Liver (tissue), 9 donors: ENCODE measurements around the gene GMPR2. TPM values are rescaled to one million over a fixed set of nuclear protein-coding genes. Genes with fewer than 3 reads are reported as not detected.
A peak's percentile ranks its signal among the peaks of the same experiment; 100 is the strongest.

Experiments used
- DNase-seq: peaks from one replicate; pipeline ENCODE4 v3.0.0-alpha.2; 2017; ENCODE audit warnings: low spot score
- H3K27ac ChIP-seq, 2 donors: one replicate each; pipeline ENCODE4 v1.7.0; 2013; ENCODE audit warnings: inconsistent platforms in 2 of 2, low read length in 2 of 2, control low read depth in 1 of 2, low read depth in 1 of 2, mild to moderate bottlenecking in 1 of 2
- H3K27me3 ChIP-seq, 4 donors: one replicate each; pipeline versions ENCODE4 v1.6.1 to v1.7.0; 2013; ENCODE audit warnings: low read length in 3 of 4, inconsistent platforms in 1 of 4, mild to moderate bottlenecking in 1 of 4, moderate library complexity in 1 of 4; ENCODE audit not compliant: control insufficient read depth in 4 of 4, insufficient read depth in 4 of 4
- H3K36me3 ChIP-seq, 4 donors: one replicate each; pipeline versions ENCODE4 v1.6.1 to v1.7.0; 2013; ENCODE audit warnings: low read length in 3 of 4, mild to moderate bottlenecking in 3 of 4, low read depth in 1 of 4, moderate library complexity in 1 of 4; ENCODE audit not compliant: control insufficient read depth in 4 of 4, insufficient read depth in 3 of 4
- H3K4me1 ChIP-seq, 4 donors: one replicate each; pipeline versions ENCODE4 v1.6.1 to v1.7.0; 2013; ENCODE audit warnings: low read length in 3 of 4, mild to moderate bottlenecking in 3 of 4, moderate library complexity in 1 of 4; ENCODE audit not compliant: control insufficient read depth in 4 of 4, insufficient read depth in 4 of 4
- H3K4me3 ChIP-seq, 3 donors: one replicate each; pipeline versions ENCODE4 v1.6.1 to v1.7.0; 2013; ENCODE audit warnings: low read length in 3 of 3, control low read depth in 1 of 3, low read depth in 1 of 3, mild to moderate bottlenecking in 1 of 3
- H3K9ac ChIP-seq, 2 donors: one replicate each; pipeline ENCODE4 v1.7.0; 2013; ENCODE audit warnings: low read length in 2 of 2, mild to moderate bottlenecking in 2 of 2, moderate library complexity in 2 of 2, control low read depth in 1 of 2, low read depth in 1 of 2
- H3K9me3 ChIP-seq, 4 donors: one replicate each; pipeline versions ENCODE4 v1.6.1 to v1.7.0; 2013; ENCODE audit warnings: low read length in 3 of 4; ENCODE audit not compliant: control insufficient read depth in 4 of 4
- EGR1 ChIP-seq, 2 donors: IDR thresholded peaks; 2 replicates each; pipeline ENCODE4 v1.6.1; 2016 to 2018; ENCODE audit warnings: antibody characterized with exemption in 2 of 2, low read depth in 2 of 2
- FOXA1 ChIP-seq: IDR thresholded peaks from 2 replicates; pipeline ENCODE4 v1.6.1; 2016; ENCODE audit warnings: antibody characterized with exemption
- FOXA2 ChIP-seq: IDR thresholded peaks from 2 replicates; pipeline ENCODE4 v1.6.1; 2016; ENCODE audit warnings: antibody characterized with exemption
- GABPA ChIP-seq, 2 donors: IDR thresholded peaks in 1 of 2; conservative IDR thresholded peaks in 1 of 2; 2 replicates each; pipeline ENCODE4 v1.6.1; 2016; ENCODE audit warnings: antibody characterized with exemption in 2 of 2, mild to moderate bottlenecking in 1 of 2, moderate library complexity in 1 of 2
- HNF4A ChIP-seq, 2 donors: conservative IDR thresholded peaks; 2 replicates each; pipeline ENCODE4 v1.6.1; 2016; ENCODE audit warnings: antibody characterized with exemption in 2 of 2, mild to moderate bottlenecking in 2 of 2
- NR2F2 ChIP-seq: IDR thresholded peaks from 2 replicates; pipeline ENCODE4 v1.6.1; 2016; ENCODE audit warnings: antibody characterized with exemption
- RAD21 ChIP-seq, 2 donors: IDR thresholded peaks; 2 replicates each; pipeline ENCODE4 v1.6.1; 2016; ENCODE audit warnings: antibody characterized with exemption in 2 of 2, mild to moderate bottlenecking in 2 of 2
- RXRA ChIP-seq, 2 donors: IDR thresholded peaks; 2 replicates each; pipeline ENCODE4 v1.6.1; 2017 to 2018; ENCODE audit warnings: antibody characterized with exemption in 2 of 2, mild to moderate bottlenecking in 1 of 2
- SP1 ChIP-seq: IDR thresholded peaks from 2 replicates; pipeline ENCODE4 v1.6.1; 2018; ENCODE audit warnings: antibody characterized with exemption, mild to moderate bottlenecking
- TAF1 ChIP-seq: conservative IDR thresholded peaks from 2 replicates; pipeline ENCODE4 v1.6.1; 2016; ENCODE audit warnings: antibody characterized with exemption, mild to moderate bottlenecking
- YY1 ChIP-seq: IDR thresholded peaks from 2 replicates; pipeline ENCODE4 v1.6.1; 2016; ENCODE audit warnings: antibody characterized with exemption, mild to moderate bottlenecking
- WGBS: extraction: QIAGEN DNeasy Blood & Tissue Kit; methylation state at CpG from one replicate; pipeline ENCODE4 v1.1.7; 2013; 5-methylcytosine and 5-hydroxymethylcytosine counted together
- polyA plus RNA-seq, 2 donors: library from polyadenylated mRNA; stranded (reverse) in 1 of 2; unstranded in 1 of 2; fragments of 200-250 nt in 1 of 2; fragments of >200 nt in 1 of 2; fragmentation: Nextera tagmentation in 1 of 2; extraction: Ambion mirVana in 1 of 2; gene quantifications; one replicate each; pipeline versions ENCODE4 v1.2.1 to v1.2.3, GENCODE V29; 2013 to 2015
- total RNA-seq, 2 donors: library from RNA; depleted of rRNA; stranded (reverse); fragments of >200 nt; gene quantifications; one replicate each; pipeline ENCODE4 v1.2.3, GENCODE V29; 2014
- TF ChIP-seq, protein P1 (sequence below): fragments of 150-350 bp; IDR thresholded peaks from 2 replicates; pipeline ENCODE4 v1.5.1; 2017; ENCODE audit warnings: improper control_type of control experiment, low read depth, low read length; ENCODE audit not compliant: missing input control
- TF ChIP-seq, protein P2 (sequence below): IDR thresholded peaks from 2 replicates; pipeline ENCODE4 v1.6.1; 2016; ENCODE audit warnings: antibody characterized with exemption
- TF ChIP-seq, protein P3 (sequence below): IDR thresholded peaks from 2 replicates; pipeline ENCODE4 v1.6.1; 2016; ENCODE audit warnings: antibody characterized with exemption, mild to moderate bottlenecking
- TF ChIP-seq, protein P4 (sequence below): IDR thresholded peaks from 2 replicates; pipeline ENCODE4 v1.6.1; 2016; ENCODE audit warnings: antibody characterized with exemption
- donor health status: healthy.
- donor health status: healthy.
- donor health status: healthy.
- donor health status: healthy.
- donor health status: healthy.

Gene GMPR2
- total and polyA plus RNA-seq, 4 donors = 28.6 to 42.7 (median 32.4) TPM

DNA sequence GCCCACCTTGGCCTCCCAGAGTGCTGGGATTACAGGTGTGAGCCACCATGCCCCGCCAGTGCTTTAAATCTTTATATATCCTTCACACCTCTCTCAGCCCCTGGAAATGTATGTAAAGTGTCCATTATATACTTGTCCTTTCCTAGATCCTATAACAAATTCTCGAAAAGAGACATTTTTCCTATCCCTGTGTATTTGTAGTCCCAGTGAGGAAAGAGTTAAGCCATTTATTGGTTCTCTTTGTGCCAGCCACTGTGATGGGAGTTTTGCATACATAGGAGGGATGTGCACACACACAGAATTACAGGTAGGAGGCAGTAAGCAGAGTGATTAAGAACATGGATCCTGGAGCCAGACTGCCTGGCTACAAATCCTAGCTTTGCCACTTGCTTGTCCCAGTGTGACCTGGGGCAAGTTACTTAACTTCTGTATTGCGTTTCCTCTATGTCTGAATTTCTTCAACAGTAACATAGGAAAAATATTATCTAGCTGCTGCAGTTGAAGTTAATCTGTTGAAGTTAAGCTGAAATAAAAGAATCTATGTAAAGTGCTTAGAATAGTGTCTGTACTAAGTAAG lies 40.8 kb downstream of the GMPR2 start:
- Histone ChIP-seq H3K4me1 (peaks cover 1 to 19% (median 5%) of the 10 kb centered on the region in 4 donors), H3K9me3 (no peaks in the 10 kb centered on the region), H3K9ac (no peak overlapping the region), H3K27ac (no peak overlapping the region), H3K36me3 (peaks cover 0 to 8% (median 2%) of the 10 kb centered on the region in 4 donors), H3K4me3 (no peak overlapping the region), H3K27me3 (no peaks in the 10 kb centered on the region)
- TF ChIP-seq, protein P1, sequence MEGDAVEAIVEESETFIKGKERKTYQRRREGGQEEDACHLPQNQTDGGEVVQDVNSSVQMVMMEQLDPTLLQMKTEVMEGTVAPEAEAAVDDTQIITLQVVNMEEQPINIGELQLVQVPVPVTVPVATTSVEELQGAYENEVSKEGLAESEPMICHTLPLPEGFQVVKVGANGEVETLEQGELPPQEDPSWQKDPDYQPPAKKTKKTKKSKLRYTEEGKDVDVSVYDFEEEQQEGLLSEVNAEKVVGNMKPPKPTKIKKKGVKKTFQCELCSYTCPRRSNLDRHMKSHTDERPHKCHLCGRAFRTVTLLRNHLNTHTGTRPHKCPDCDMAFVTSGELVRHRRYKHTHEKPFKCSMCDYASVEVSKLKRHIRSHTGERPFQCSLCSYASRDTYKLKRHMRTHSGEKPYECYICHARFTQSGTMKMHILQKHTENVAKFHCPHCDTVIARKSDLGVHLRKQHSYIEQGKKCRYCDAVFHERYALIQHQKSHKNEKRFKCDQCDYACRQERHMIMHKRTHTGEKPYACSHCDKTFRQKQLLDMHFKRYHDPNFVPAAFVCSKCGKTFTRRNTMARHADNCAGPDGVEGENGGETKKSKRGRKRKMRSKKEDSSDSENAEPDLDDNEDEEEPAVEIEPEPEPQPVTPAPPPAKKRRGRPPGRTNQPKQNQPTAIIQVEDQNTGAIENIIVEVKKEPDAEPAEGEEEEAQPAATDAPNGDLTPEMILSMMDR = peak; percentile 8
- TF ChIP-seq TAF1 (no peak), EGR1 (IDR thresholded peaks at IDR 0.05; ENCODE audit: low read depth in 2 of 2) (no peak), RAD21 (IDR thresholded peaks at IDR 0.05) (peak in 1 of 2 donors; percentile 37), RXRA (IDR thresholded peaks at IDR 0.05) (peak; percentile 23 to 53), HNF4A (conservative IDR thresholded peaks at IDR 0.05) (no peak)
- DNase-seq = no peak
- WGBS = 45% methylated on average over 3 of the region's 3 CpGs

DNA sequence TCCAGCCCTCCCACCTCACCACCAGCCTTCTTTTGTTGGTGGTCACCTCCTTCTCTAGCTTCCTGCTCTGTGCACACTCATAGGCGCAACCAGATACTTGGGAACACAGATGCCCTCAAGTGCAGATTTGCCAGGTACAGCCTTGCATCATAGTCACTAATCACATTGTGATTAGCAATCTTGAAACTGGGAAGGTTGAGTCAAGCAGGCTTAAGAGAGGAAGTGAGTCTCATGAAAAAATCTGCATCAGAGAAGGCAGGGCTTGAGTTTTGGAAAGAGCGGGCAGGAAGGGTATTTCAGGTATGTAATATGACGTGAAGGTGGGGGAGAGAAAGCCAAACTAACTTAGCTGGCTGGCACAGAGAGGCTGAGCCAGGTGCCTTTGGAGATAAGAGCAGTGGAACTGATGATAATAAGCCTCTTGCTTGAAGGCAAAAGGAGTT lies 41.4 kb downstream of the GMPR2 start:
- Histone ChIP-seq H3K27me3 (no peaks in the 10 kb centered on the region), H3K27ac (no peak overlapping the region), H3K9me3 (no peaks in the 10 kb centered on the region), H3K9ac (no peak overlapping the region), H3K36me3 (peaks cover 0 to 2% (median under 1%) of the 10 kb centered on the region in 4 donors), H3K4me3 (no peak overlapping the region), H3K4me1 (peaks cover 1 to 19% (median 7%) of the 10 kb centered on the region in 4 donors)
- TF ChIP-seq SP1 = no peak
- 85% methylated on average over 3 of the region's 3 CpGs for WGBS
- no peak for DNase-seq

DNA sequence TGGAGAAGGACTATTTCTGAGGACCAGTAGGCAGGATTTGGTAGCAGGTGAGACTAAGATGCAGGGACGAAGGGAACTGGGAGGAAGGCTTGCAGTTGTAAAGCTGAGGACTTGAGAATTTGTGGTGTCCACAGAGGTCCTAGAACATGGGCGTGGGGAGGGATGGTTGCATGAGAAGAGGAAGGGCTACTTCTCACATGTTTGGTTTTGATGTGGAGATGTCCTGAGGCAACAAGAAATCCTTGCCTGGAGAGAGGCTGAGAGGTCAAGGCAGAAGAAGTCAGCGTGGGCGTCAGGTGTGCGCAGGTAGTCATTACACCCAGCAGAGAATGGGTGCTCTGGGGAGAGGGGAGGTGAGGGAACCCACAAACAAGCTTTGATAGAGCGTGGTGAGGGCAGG lies 44.3 kb downstream of the GMPR2 start:
- Histone ChIP-seq H3K27me3 (no peaks in the 10 kb centered on the region), H3K9ac (no peak overlapping the region), H3K9me3 (no peaks in the 10 kb centered on the region), H3K4me3 (no peak overlapping the region), H3K36me3 (no peaks in the 10 kb centered on the region), H3K27ac (peak overlapping the region in 1 of 2 donors; percentile 19), H3K4me1 (peaks cover 0 to 19% (median 8%) of the 10 kb centered on the region in 4 donors)
- no peak for DNase-seq
- TF ChIP-seq YY1 (no peak), FOXA2 (no peak), EGR1 (IDR thresholded peaks at IDR 0.05; ENCODE audit: low read depth in 2 of 2) (no peak), RAD21 (IDR thresholded peaks at IDR 0.05) (no peak), TAF1 (no peak)
- 94% methylated on average over 6 of the region's 6 CpGs for WGBS

DNA sequence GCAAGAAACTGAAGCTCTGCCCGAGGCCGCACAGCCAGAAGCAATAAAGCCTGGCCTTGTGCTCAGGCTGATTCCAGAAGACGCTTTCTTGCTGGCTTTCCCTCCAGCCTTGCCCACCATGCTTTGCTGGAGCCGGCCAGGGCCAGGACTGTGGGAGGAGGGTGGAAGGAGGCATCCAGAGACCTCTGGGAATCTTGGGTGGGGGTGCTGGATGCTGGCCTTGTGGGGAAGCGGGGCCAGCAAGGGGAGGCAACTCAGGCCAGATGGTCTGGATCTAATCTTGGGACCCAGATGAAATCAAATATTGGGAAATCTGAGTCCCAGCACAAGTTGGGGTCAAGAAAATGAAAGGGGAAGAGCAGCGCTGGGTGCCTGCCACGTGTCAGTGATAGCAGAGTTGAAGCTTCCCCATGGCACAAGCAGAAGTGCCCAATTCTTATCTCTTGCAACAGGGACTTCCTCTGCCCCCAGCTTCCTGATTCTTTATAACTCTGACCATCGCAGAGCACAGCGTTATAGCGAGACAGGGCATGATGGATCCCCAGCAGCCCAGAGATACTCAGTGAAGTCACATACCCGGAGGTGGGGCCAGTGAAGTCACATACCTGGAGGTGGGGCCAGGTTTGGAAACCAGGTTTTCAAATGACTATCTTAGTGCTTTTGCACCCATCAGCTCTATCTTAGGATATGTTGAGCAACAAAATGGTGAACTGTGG lies 45.0 kb downstream of the GMPR2 start:
- 88% methylated on average over 11 of the region's 11 CpGs for WGBS
- Histone ChIP-seq H3K27ac (peak overlapping the region in 1 of 2 donors; percentile 19), H3K9me3 (no peaks in the 10 kb centered on the region), H3K36me3 (no peaks in the 10 kb centered on the region), H3K4me1 (peaks cover 0 to 17% (median 8%) of the 10 kb centered on the region in 4 donors), H3K9ac (no peak overlapping the region), H3K4me3 (no peak overlapping the region), H3K27me3 (no peaks in the 10 kb centered on the region)
- no peak for DNase-seq
- TF ChIP-seq FOXA2 = no peak
- TF ChIP-seq, protein P2, sequence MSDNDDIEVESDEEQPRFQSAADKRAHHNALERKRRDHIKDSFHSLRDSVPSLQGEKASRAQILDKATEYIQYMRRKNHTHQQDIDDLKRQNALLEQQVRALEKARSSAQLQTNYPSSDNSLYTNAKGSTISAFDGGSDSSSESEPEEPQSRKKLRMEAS = no peak
- no peak for TF ChIP-seq GABPA (IDR thresholded peaks at IDR 0.05 in 1 of 2, conservative IDR thresholded peaks at IDR 0.05 in 1 of 2)
- TF ChIP-seq HNF4A (conservative IDR thresholded peaks at IDR 0.05) = no peak
- TF ChIP-seq, protein P3, sequence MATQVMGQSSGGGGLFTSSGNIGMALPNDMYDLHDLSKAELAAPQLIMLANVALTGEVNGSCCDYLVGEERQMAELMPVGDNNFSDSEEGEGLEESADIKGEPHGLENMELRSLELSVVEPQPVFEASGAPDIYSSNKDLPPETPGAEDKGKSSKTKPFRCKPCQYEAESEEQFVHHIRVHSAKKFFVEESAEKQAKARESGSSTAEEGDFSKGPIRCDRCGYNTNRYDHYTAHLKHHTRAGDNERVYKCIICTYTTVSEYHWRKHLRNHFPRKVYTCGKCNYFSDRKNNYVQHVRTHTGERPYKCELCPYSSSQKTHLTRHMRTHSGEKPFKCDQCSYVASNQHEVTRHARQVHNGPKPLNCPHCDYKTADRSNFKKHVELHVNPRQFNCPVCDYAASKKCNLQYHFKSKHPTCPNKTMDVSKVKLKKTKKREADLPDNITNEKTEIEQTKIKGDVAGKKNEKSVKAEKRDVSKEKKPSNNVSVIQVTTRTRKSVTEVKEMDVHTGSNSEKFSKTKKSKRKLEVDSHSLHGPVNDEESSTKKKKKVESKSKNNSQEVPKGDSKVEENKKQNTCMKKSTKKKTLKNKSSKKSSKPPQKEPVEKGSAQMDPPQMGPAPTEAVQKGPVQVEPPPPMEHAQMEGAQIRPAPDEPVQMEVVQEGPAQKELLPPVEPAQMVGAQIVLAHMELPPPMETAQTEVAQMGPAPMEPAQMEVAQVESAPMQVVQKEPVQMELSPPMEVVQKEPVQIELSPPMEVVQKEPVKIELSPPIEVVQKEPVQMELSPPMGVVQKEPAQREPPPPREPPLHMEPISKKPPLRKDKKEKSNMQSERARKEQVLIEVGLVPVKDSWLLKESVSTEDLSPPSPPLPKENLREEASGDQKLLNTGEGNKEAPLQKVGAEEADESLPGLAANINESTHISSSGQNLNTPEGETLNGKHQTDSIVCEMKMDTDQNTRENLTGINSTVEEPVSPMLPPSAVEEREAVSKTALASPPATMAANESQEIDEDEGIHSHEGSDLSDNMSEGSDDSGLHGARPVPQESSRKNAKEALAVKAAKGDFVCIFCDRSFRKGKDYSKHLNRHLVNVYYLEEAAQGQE = no peak
- no peak for TF ChIP-seq EGR1 (IDR thresholded peaks at IDR 0.05; ENCODE audit: low read depth in 2 of 2)
- TF ChIP-seq RXRA (IDR thresholded peaks at IDR 0.05) = no peak
- no peak for TF ChIP-seq YY1
- no peak for TF ChIP-seq NR2F2
- no peak for TF ChIP-seq FOXA1
- TF ChIP-seq, protein P4, sequence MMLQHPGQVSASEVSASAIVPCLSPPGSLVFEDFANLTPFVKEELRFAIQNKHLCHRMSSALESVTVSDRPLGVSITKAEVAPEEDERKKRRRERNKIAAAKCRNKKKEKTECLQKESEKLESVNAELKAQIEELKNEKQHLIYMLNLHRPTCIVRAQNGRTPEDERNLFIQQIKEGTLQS = no peak
